Measurements from ENCODE around the gene MYRF.

The MYRF gene

DNA sequence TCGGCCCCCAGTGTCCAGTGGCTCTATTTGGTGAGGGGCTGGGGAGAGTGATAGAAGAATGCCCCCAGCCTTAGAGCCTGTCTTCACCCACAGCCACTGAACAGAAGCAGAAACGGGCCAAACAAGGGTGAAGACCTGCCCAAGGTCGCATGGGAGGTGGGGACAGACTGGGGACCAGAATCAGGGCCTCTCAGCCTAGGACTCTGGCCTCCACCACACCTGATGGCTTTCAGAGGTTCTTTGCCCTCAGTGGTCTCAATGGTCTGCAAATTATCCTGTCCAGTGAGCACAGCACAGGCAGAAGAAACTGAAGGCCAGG lies 4.5 kb upstream of the MYRF start:
- no peak overlapping the region for H3K4me3 ChIP-seq (ENCODE audit: low read depth, low read length)
- TF ChIP-seq CTCF (IDR thresholded peaks at IDR 0.05; ENCODE audit: low read depth, low read length) = no peak
- in situ Hi-C loops (cut with HindIII; ENCODE audit: low sequenced_read_pairs) = no loop called here
- DNase-seq (ENCODE audit: low read depth, low spot score) = no peak

- in situ Hi-C loops (cut with HindIII; ENCODE audit: low sequenced_read_pairs) = no loop called here
- TF ChIP-seq CTCF (IDR thresholded peaks at IDR 0.05; ENCODE audit: low read depth, low read length) = no peak
- DNase-seq (ENCODE audit: low read depth, low spot score) = peak; percentile 35
- H3K4me3 ChIP-seq (ENCODE audit: low read depth, low read length) = no peak overlapping the region
These were observed 2.7 kb upstream of the MYRF start for GRCh38 chr11:61749591-61750217.

DNA sequence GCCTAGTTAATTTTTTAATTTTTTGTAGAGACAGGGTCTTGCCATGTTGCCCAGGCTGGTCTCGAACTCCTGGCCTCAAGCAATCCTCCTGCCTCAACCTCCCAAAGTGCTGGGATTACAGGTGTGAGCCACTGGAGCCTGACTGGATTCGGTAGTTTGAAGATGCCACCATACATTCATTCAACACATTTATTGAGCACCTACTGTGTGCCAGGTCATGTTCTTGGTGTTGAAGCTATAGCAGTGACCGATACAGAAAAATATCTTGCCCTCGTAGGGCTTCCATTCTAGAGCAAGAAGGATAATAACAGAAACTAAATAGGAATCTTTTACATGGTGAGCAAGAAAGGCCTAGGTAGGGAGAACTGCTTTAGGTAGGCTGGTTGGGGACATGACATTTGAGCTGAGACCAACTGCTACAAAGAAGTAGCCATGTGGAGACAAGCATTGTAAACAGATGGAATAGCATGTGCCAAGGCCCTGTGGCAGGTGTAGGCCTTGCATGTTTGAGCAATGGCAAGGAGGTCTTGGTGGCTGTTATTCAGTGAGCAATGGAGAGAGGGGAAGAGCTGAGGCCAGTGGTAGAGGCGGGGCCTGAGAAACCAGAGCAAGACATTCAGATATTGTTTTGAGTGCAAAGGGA lies 1.7 kb upstream of the MYRF start:
- no peak for DNase-seq (ENCODE audit: low read depth, low spot score)
- TF ChIP-seq CTCF (IDR thresholded peaks at IDR 0.05; ENCODE audit: low read depth, low read length) = no peak
- no peak overlapping the region for H3K4me3 ChIP-seq (ENCODE audit: low read depth, low read length)
- in situ Hi-C loops (cut with HindIII; ENCODE audit: low sequenced_read_pairs) = no loop called here

- TF ChIP-seq CTCF (IDR thresholded peaks at IDR 0.05; ENCODE audit: low read depth, low read length) = no peak
- H3K4me3 ChIP-seq (ENCODE audit: low read depth, low read length) = no peak overlapping the region
- DNase-seq (ENCODE audit: low read depth, low spot score) = no peak
- in situ Hi-C loops (cut with HindIII; ENCODE audit: low sequenced_read_pairs) = no loop called here
These were observed 1.1 kb upstream of the MYRF start for GRCh38 chr11:61751384-61751783.

GRCh38 chr11:61752925-61753521 lies 587 bp downstream of the MYRF start:
- TF ChIP-seq CTCF (IDR thresholded peaks at IDR 0.05; ENCODE audit: low read depth, low read length) = no peak
- H3K4me3 ChIP-seq (ENCODE audit: low read depth, low read length) = peak overlapping the region; percentile 51
- in situ Hi-C loops (cut with HindIII; ENCODE audit: low sequenced_read_pairs) = no loop called here
- no peak for DNase-seq (ENCODE audit: low read depth, low spot score)

DNA sequence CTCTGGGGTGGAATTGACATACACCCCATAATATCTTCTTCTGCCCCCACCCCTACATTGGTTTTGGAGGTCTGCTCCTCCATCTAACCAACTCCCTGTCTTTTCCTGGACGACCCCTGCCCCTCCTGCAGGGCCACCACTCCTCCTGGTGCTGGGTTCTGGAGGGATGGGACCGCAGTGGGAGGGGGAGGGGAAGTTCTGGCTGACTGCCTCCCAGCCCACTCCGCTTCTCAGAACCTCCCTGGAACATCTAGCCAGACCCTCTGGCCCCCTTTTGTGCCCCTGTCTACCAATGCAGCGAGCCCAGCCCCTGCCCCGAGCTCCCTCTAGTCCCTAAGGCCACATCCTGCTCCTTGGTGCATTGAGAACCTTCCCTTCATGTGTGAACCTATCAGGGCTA lies 1.2 kb downstream of the MYRF start:
- peak overlapping the region; percentile 51 for H3K4me3 ChIP-seq (ENCODE audit: low read depth, low read length)
- TF ChIP-seq CTCF (IDR thresholded peaks at IDR 0.05; ENCODE audit: low read depth, low read length) = no peak
- DNase-seq (ENCODE audit: low read depth, low spot score) = no peak
- in situ Hi-C loops (cut with HindIII; ENCODE audit: low sequenced_read_pairs) = no loop called here

All from astrocyte of the spinal cord (primary cell).